Loucy (cell line): Measurements from ENCODE around the gene TP63.

ENCODE experiments used
- EZH2phosphoT487 ChIP-seq: fragments of 200-600 bp; IDR thresholded peaks from 2 replicates; pipeline ENCODE4 v1.6.1; 2018; ENCODE audit warnings: antibody characterized with exemption, mild to moderate bottlenecking, moderate library complexity, borderline replicate concordance
- TF ChIP-seq, protein P1 (sequence below): fragments of 200-600 bp; sonication (generic); conservative IDR thresholded peaks from 2 replicates; pipeline ENCODE4 v1.5.1; 2014; ENCODE audit warnings: mild to moderate bottlenecking, antibody characterized with exemption, low read length

DNA sequence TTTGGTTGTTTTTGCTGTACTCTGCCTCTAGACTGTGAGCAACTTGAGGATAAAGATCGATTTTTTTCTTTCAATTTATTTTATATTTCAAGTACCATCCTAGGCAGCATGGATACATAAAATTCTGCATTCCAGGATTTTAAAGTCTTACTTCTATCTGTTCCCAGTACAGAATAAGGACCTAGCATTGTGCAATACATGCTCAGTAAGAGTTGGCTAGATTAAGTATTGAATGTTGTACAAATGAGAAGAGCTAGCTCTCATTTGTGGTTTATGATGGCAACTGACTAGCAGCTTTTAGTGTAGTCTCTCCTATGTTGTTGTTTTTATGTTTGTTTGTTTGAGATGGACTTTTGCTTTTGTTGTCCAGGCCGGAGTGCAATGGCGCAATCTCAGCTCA is 222.7 kb downstream of the TP63 start:
- TF ChIP-seq, protein P1, sequence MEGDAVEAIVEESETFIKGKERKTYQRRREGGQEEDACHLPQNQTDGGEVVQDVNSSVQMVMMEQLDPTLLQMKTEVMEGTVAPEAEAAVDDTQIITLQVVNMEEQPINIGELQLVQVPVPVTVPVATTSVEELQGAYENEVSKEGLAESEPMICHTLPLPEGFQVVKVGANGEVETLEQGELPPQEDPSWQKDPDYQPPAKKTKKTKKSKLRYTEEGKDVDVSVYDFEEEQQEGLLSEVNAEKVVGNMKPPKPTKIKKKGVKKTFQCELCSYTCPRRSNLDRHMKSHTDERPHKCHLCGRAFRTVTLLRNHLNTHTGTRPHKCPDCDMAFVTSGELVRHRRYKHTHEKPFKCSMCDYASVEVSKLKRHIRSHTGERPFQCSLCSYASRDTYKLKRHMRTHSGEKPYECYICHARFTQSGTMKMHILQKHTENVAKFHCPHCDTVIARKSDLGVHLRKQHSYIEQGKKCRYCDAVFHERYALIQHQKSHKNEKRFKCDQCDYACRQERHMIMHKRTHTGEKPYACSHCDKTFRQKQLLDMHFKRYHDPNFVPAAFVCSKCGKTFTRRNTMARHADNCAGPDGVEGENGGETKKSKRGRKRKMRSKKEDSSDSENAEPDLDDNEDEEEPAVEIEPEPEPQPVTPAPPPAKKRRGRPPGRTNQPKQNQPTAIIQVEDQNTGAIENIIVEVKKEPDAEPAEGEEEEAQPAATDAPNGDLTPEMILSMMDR = no peak
- no peak for TF ChIP-seq EZH2phosphoT487
